Body of pancreas (tissue), 4 donors: ENCODE results near the gene ACSS2.

Source experiments
- POLR2A ChIP-seq, 3 donors: fragments of 450-650 bp; IDR thresholded peaks; one replicate each; pipeline ENCODE4 v1.6.1; 2016; ENCODE audit warnings: antibody characterized with exemption in 3 of 3, mild to moderate bottlenecking in 2 of 3
- TF ChIP-seq, protein P1 (sequence below), 7 experiments: fragments of 450-650 bp in 4 of 7; fragments of 200-600 bp in 3 of 7; sonication (generic) in 3 of 7; IDR thresholded peaks; one replicate each; pipeline ENCODE4 v1.5.1; 2016 to 2019; ENCODE audit warnings: antibody characterized with exemption in 7 of 7

- TF ChIP-seq, protein P1, sequence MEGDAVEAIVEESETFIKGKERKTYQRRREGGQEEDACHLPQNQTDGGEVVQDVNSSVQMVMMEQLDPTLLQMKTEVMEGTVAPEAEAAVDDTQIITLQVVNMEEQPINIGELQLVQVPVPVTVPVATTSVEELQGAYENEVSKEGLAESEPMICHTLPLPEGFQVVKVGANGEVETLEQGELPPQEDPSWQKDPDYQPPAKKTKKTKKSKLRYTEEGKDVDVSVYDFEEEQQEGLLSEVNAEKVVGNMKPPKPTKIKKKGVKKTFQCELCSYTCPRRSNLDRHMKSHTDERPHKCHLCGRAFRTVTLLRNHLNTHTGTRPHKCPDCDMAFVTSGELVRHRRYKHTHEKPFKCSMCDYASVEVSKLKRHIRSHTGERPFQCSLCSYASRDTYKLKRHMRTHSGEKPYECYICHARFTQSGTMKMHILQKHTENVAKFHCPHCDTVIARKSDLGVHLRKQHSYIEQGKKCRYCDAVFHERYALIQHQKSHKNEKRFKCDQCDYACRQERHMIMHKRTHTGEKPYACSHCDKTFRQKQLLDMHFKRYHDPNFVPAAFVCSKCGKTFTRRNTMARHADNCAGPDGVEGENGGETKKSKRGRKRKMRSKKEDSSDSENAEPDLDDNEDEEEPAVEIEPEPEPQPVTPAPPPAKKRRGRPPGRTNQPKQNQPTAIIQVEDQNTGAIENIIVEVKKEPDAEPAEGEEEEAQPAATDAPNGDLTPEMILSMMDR (IDR thresholded peaks at IDR 0.05): no peak
- TF ChIP-seq POLR2A (IDR thresholded peaks at IDR 0.05): no peak
Observed at GRCh38 chr20:34947336-34947735, 70.9 kb downstream of the ACSS2 start.
